ENCODE data around the gene GLTPD2. TPM values are rescaled to one million over a fixed set of nuclear protein-coding genes. Genes with fewer than 3 reads are reported as not detected.

The GLTPD2 gene
- total RNA-seq, 1 experiment from 2014 or later, result not detected

DNA sequence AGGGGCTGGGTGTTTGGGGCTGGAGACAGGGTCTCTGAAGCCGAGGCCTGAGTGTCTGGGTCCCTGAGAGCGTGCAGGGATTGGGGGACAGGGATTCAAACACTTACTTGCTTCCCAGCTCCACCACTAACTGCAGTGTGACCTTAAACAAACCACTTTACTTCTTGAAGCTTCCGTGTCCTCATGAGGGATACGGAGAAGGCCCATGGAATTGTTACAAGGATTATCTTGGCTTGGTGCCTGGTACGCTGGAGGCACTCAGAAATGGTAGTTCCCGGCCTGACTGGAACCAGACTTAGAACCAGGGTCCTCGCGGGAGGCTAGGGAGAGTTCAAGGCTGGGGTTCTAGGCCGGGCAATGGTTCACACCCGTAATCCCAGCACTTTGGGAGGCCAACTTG is 46.1 kb upstream of the GLTPD2 start:
- POLR2A ChIA-PET, result no interaction called here
- Histone ChIP-seq H3K4me3 (ENCODE audit: low read depth in 2 of 2, low read length in 2 of 2) (no peak overlapping the region), H3K36me3 (ENCODE audit: control insufficient read depth, insufficient read depth, low read length) (no peaks in the 10 kb centered on the region), H3K4me1 (ENCODE audit: control insufficient read depth, insufficient read depth, low read length) (no peaks in the 10 kb centered on the region), H3K27ac (ENCODE audit: low read length) (no peak overlapping the region), H3K9me3 (ENCODE audit: control insufficient read depth, insufficient read depth, low read depth, low read length) (no peaks in the 10 kb centered on the region), H3K27me3 (ENCODE audit: control insufficient read depth, insufficient read depth, low read length) (peaks cover 7% of the 10 kb centered on the region; the same call in 1 of the 2 replicates)
- intact Hi-C loops (cut with micrococcal nuclease; ENCODE audit: unreplicated experiment), result no loop called here
- in situ Hi-C loops (cut with HindIII; ENCODE audit: low pct_unique_long_range_greater_than_20kb, low sequenced_read_pairs), result no loop called here
- TF ChIP-seq POLR2AphosphoS5 (IDR thresholded peaks at IDR 0.05; ENCODE audit: low read depth, low read length), result no peak
- TF ChIP-seq TCF7L2 (IDR thresholded peaks at IDR 0.05; ENCODE audit: low read depth, low read length), result no peak
- no peak for TF ChIP-seq SIN3A (IDR thresholded peaks at IDR 0.05; ENCODE audit: borderline replicate concordance, insufficient read depth, low read depth, low read length)
- TF ChIP-seq, protein P1, sequence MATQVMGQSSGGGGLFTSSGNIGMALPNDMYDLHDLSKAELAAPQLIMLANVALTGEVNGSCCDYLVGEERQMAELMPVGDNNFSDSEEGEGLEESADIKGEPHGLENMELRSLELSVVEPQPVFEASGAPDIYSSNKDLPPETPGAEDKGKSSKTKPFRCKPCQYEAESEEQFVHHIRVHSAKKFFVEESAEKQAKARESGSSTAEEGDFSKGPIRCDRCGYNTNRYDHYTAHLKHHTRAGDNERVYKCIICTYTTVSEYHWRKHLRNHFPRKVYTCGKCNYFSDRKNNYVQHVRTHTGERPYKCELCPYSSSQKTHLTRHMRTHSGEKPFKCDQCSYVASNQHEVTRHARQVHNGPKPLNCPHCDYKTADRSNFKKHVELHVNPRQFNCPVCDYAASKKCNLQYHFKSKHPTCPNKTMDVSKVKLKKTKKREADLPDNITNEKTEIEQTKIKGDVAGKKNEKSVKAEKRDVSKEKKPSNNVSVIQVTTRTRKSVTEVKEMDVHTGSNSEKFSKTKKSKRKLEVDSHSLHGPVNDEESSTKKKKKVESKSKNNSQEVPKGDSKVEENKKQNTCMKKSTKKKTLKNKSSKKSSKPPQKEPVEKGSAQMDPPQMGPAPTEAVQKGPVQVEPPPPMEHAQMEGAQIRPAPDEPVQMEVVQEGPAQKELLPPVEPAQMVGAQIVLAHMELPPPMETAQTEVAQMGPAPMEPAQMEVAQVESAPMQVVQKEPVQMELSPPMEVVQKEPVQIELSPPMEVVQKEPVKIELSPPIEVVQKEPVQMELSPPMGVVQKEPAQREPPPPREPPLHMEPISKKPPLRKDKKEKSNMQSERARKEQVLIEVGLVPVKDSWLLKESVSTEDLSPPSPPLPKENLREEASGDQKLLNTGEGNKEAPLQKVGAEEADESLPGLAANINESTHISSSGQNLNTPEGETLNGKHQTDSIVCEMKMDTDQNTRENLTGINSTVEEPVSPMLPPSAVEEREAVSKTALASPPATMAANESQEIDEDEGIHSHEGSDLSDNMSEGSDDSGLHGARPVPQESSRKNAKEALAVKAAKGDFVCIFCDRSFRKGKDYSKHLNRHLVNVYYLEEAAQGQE (IDR thresholded peaks at IDR 0.05; ENCODE audit: insufficient read depth in 1 of 2, low read depth in 2 of 2, low read length in 1 of 2), result no peak
- TF ChIP-seq, protein P2, sequence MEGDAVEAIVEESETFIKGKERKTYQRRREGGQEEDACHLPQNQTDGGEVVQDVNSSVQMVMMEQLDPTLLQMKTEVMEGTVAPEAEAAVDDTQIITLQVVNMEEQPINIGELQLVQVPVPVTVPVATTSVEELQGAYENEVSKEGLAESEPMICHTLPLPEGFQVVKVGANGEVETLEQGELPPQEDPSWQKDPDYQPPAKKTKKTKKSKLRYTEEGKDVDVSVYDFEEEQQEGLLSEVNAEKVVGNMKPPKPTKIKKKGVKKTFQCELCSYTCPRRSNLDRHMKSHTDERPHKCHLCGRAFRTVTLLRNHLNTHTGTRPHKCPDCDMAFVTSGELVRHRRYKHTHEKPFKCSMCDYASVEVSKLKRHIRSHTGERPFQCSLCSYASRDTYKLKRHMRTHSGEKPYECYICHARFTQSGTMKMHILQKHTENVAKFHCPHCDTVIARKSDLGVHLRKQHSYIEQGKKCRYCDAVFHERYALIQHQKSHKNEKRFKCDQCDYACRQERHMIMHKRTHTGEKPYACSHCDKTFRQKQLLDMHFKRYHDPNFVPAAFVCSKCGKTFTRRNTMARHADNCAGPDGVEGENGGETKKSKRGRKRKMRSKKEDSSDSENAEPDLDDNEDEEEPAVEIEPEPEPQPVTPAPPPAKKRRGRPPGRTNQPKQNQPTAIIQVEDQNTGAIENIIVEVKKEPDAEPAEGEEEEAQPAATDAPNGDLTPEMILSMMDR (IDR thresholded peaks at IDR 0.05), result no peak
- no peak for DNase-seq (ENCODE audit: low read depth, low spot score)
- ATAC-seq, result no peak
- BruUV-seq (replicated peaks), result no TSS peak
- CTCF ChIA-PET, result no interaction called here

DNA sequence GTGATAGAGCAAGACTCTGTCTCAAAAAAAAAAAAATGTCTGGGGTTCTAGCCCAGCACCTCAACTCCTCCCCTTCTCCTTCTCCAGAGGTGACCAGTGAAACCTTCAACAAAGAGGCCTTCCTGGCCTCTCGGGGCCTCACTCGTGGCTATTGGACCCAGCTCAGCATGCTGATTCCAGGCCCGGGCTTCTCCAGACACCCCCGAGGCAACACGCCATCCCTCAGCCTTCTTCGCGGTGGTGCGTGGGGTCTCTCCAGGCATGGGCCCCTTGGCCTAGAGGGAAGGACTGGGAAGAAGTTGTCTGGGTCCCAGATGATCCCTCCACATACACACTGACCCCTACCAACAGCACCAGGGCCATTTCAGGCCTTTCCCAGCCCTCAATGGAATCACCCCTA is 45.5 kb upstream of the GLTPD2 start:
- Histone ChIP-seq H3K27me3 (ENCODE audit: control insufficient read depth, insufficient read depth, low read length) (peaks cover 6% of the 10 kb centered on the region; the same call in 1 of the 2 replicates), H3K36me3 (ENCODE audit: control insufficient read depth, insufficient read depth, low read length) (no peaks in the 10 kb centered on the region), H3K9me3 (ENCODE audit: control insufficient read depth, insufficient read depth, low read depth, low read length) (no peaks in the 10 kb centered on the region), H3K27ac (ENCODE audit: low read length) (no peak overlapping the region), H3K4me3 (ENCODE audit: low read depth in 2 of 2, low read length in 2 of 2) (no peak overlapping the region), H3K4me1 (ENCODE audit: control insufficient read depth, insufficient read depth, low read length) (no peaks in the 10 kb centered on the region)
- in situ Hi-C loops (cut with HindIII; ENCODE audit: low pct_unique_long_range_greater_than_20kb, low sequenced_read_pairs), result no loop called here
- ATAC-seq (no peak), DNase-seq (ENCODE audit: low read depth, low spot score) (no peak)
- intact Hi-C loops (cut with micrococcal nuclease; ENCODE audit: unreplicated experiment), result no loop called here
- TF ChIP-seq POLR2AphosphoS5 (IDR thresholded peaks at IDR 0.05; ENCODE audit: low read depth, low read length) (no peak), SIN3A (IDR thresholded peaks at IDR 0.05; ENCODE audit: borderline replicate concordance, insufficient read depth, low read depth, low read length) (no peak)
- ChIA-PET CTCF (no interaction called here), POLR2A (no interaction called here)
- no TSS peak for BruUV-seq (replicated peaks)

DNA sequence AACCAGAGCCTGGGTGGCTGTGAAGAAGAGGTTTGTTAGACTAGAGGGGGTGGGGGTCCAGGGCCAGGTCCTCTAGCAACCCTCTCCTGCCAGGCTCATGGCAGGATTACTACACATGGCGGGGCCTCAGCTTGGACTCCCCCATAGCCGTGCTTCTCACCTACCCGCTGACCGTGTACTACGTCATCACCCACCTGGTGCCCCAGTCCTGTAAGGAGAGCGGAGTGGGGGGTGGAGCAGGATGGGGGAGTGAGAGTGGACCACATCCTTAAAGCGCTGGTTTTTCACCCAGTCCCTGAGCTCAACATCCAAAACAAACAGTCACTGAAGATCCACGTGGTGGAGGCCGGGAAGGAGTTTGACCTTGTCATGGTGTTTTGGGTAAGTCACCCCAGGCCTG is 44.9 kb upstream of the GLTPD2 start:
- Histone ChIP-seq H3K36me3 (ENCODE audit: control insufficient read depth, insufficient read depth, low read length) (no peaks in the 10 kb centered on the region), H3K27ac (ENCODE audit: low read length) (no peak overlapping the region), H3K4me3 (ENCODE audit: low read depth in 2 of 2, low read length in 2 of 2) (no peak overlapping the region), H3K9me3 (ENCODE audit: control insufficient read depth, insufficient read depth, low read depth, low read length) (no peaks in the 10 kb centered on the region), H3K27me3 (ENCODE audit: control insufficient read depth, insufficient read depth, low read length) (peaks cover 4% of the 10 kb centered on the region), H3K4me1 (ENCODE audit: control insufficient read depth, insufficient read depth, low read length) (no peaks in the 10 kb centered on the region)
- ChIA-PET CTCF (no interaction called here), POLR2A (no interaction called here)
- TF ChIP-seq SIN3A (IDR thresholded peaks at IDR 0.05; ENCODE audit: borderline replicate concordance, insufficient read depth, low read depth, low read length) (no peak), POLR2AphosphoS5 (IDR thresholded peaks at IDR 0.05; ENCODE audit: low read depth, low read length) (no peak), TCF7L2 (IDR thresholded peaks at IDR 0.05; ENCODE audit: low read depth, low read length) (no peak)
- TF ChIP-seq, protein P2 (IDR thresholded peaks at IDR 0.05), result no peak
- TF ChIP-seq, protein P1 (IDR thresholded peaks at IDR 0.05; ENCODE audit: insufficient read depth in 1 of 2, low read depth in 2 of 2, low read length in 1 of 2), result no peak
- DNase-seq (ENCODE audit: low read depth, low spot score) (no peak), ATAC-seq (no peak)
- intact Hi-C loops (cut with micrococcal nuclease; ENCODE audit: unreplicated experiment) (no loop called here), in situ Hi-C loops (cut with HindIII; ENCODE audit: low pct_unique_long_range_greater_than_20kb, low sequenced_read_pairs) (no loop called here)
- BruUV-seq (replicated peaks), result no TSS peak

Measured in Panc1 (cell line).